Ovary (tissue), 9 donors: Measurements from ENCODE around the gene GRK5. TPM values are rescaled to one million over a fixed set of nuclear protein-coding genes. Genes with fewer than 3 reads are reported as not detected.

Experiments
- DNase-seq, 5 donors: peaks; one replicate each; pipeline ENCODE4 v3.0.0-alpha.2; 2019 to 2020
- H3K27ac ChIP-seq, 2 donors: fragments of 200-600 bp; one replicate each; pipeline versions ENCODE4 v1.5.1 to v1.8.0; 2019 to 2022
- H3K27me3 ChIP-seq: fragments of 200-600 bp; one replicate; pipeline ENCODE4 v1.8.0; 2022
- H3K36me3 ChIP-seq: fragments of 200-600 bp; sonication (generic); one replicate; pipeline ENCODE4 v1.5.1; 2019
- H3K4me1 ChIP-seq: one replicate; pipeline ENCODE4 v1.8.1; 2013; ENCODE audit warnings: mild to moderate bottlenecking, moderate library complexity; ENCODE audit not compliant: insufficient read depth
- H3K4me3 ChIP-seq: fragments of 200-600 bp; sonication (generic); one replicate; pipeline ENCODE4 v1.5.1; 2017
- H3K9me3 ChIP-seq, 2 donors: fragments of 200-600 bp in 1 of 2; sonication (generic) in 1 of 2; one replicate each; pipeline versions ENCODE4 v1.5.1 to v1.8.1; 2013 to 2019; ENCODE audit warnings: mild to moderate bottlenecking in 1 of 2, moderate library complexity in 1 of 2
- EP300 ChIP-seq: sonication (generic); formaldehyde crosslinking; IDR thresholded peaks from one replicate; pipeline ENCODE4 v1.6.1; 2017; ENCODE audit warnings: antibody characterized with exemption
- POLR2A ChIP-seq: fragments of 450-650 bp; IDR thresholded peaks from one replicate; pipeline ENCODE4 v1.6.1; 2017; ENCODE audit warnings: antibody characterized with exemption, mild to moderate bottlenecking, moderate library complexity
- WGBS, 3 donors: extraction: QIAGEN DNeasy Blood & Tissue Kit in 1 of 3; methylation state at CpG; one replicate each; pipeline versions ENCODE4 v1.1.5 to v1.1.7; 2013 to 2017; 5-methylcytosine and 5-hydroxymethylcytosine counted together
- intact Hi-C, 4 donors: fragments of 100-400 bp; cut with DNase I; formaldehyde crosslinking; loops; one replicate each; pipeline versions ENCODE4 v1.11.0 to v1.15.1; 2022 to 2023
- polyA plus RNA-seq, 2 donors: library from polyadenylated mRNA; stranded (reverse); fragments of 200-250 nt in 1 of 2; fragments of 350-450 nt in 1 of 2; fragmentation: Illumina TruSeq in 1 of 2; extraction: RNeasy Lipid Tissue Mini Kit (QIAGEN cat#74804) in 1 of 2; gene quantifications; one replicate each; pipeline ENCODE4 v1.2.3, GENCODE V29; 2013 to 2014
- total RNA-seq, 7 donors: library from RNA; depleted of rRNA in 2 of 7; stranded (reverse); fragments of >200 nt in 2 of 7; fragmentation: NEBNext Ultra II Directional in 3 of 7; extraction: Animal tissue kit (Norgen Biotek cat#: 25700) in 3 of 7; gene quantifications; one replicate each; pipeline versions ENCODE4 v1.1.0 to v1.2.4, GENCODE V29; 2016 to 2023
- TF ChIP-seq, protein P1 (sequence below), 3 donors: fragments of 450-650 bp in 2 of 3; fragments of 200-600 bp in 1 of 3; IDR thresholded peaks; one replicate each; pipeline versions ENCODE4 v1.5.1 to v1.8.0; 2016 to 2022; ENCODE audit warnings: antibody characterized with exemption in 3 of 3, mild to moderate bottlenecking in 1 of 3
- donor health status: DM: no; HTN: no; CAD: no; lungs with moderate emphysema.
- donor health status: DM: no; HTN: no; CAD: no.
- donor health status: Bipolar disorder and iron deficiency.
- donor health status: DM: yes; HTN: yes; CAD: no.
- donor health status: DM: no; HTN: no; CAD: no.
- donor health status: DM: yes; HTN: yes; CAD: no.

GRK5 gene
- total and polyA plus RNA-seq, 9 donors: 10.0 to 115 (median 38.2) TPM

DNA sequence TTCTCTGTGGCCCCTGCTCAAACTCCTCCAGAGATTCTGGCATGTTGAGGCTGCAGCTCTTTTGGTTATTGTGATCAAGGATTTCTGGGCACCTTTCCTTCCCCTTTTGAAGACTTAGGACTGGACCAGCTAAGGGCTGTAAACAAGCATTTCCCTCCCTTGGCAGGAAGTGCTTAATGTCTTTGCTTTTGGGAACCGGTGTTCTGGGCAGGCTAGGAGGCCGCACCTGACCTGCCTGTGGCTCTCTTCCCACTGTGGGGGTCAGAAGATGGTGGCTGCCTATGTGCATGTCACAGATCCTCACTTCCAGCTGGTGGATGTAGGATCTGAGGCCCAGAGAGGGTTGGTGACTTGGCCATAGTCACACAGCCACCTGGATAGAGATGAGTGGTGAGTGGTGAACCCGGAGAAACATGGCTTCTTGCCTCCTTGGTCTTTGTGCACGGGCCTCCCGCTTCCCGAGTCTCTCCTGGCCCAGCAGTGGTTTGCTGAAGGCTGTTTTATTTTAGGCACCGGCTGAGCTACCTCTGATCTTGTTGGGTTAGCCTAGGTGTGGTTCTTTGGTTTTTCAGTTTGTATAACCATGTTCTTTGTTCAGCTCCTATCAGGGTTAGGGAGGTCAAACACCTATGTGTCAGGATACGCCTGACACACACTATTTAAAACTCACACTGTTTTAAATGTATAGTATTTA lies 82.0 kb downstream of the GRK5 start:
- WGBS, 3 donors: 62 to 64% (median 62%) methylated on average over 8 of the region's 8 CpGs
- no peaks in the 10 kb centered on the region for H3K27me3 ChIP-seq
- TF ChIP-seq POLR2A (no peak), EP300 (no peak)
- TF ChIP-seq, protein P1, sequence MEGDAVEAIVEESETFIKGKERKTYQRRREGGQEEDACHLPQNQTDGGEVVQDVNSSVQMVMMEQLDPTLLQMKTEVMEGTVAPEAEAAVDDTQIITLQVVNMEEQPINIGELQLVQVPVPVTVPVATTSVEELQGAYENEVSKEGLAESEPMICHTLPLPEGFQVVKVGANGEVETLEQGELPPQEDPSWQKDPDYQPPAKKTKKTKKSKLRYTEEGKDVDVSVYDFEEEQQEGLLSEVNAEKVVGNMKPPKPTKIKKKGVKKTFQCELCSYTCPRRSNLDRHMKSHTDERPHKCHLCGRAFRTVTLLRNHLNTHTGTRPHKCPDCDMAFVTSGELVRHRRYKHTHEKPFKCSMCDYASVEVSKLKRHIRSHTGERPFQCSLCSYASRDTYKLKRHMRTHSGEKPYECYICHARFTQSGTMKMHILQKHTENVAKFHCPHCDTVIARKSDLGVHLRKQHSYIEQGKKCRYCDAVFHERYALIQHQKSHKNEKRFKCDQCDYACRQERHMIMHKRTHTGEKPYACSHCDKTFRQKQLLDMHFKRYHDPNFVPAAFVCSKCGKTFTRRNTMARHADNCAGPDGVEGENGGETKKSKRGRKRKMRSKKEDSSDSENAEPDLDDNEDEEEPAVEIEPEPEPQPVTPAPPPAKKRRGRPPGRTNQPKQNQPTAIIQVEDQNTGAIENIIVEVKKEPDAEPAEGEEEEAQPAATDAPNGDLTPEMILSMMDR (IDR thresholded peaks at IDR 0.05): no peak
- H3K9me3 ChIP-seq: no peaks in the 10 kb centered on the region
- DNase-seq: peak in 2 of 5 donors; percentile 56 to 69
- peak overlapping the region; percentile 46 to 87 for H3K27ac ChIP-seq
- no peaks in the 10 kb centered on the region for H3K36me3 ChIP-seq
- no peak overlapping the region for H3K4me3 ChIP-seq
- peaks cover 51% of the 10 kb centered on the region for H3K4me1 ChIP-seq
- intact Hi-C loops: loop anchor here in 2 of 4 donors (10.0 kb wide), 2 partner anchors 75 to 125 kb away; no protein-coding TSS in a partner anchor

DNA sequence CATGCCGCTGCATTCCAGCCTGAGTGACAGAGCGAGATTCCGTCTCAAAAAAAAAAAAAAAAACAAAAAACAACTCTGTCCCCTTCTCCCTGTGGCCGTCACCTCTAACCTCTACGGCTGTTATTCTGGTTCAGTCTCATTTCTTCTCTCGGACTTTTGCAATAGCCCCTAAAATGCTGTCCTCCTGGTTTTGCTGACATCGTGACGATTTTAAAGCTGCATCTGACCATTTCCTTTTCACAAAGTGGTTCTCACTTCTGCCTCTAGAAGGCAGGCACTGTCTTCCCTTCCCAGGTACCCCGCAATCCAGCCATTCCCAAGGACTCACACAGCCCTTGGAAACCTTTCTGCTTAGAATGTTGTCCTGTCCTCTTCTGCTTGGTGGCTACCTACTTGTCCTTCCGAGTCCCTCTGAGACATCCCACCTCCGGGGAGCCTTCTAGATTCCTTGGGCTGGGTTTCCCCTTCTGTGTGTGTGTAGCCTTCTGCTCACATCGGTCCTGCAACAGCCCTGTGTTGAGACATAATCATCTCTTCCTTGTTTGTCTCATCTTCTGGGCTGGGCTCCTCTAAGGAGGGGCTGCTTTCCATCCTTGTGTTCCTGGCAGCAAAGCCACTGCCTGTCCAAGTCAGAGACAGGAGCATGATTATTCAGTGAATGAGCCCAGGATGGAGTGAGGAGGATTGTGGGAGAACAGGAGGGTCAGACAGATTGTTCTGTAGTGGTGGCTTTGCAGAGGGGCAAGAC lies 83.1 kb downstream of the GRK5 start:
- Histone ChIP-seq H3K27me3 (no peaks in the 10 kb centered on the region), H3K9me3 (no peaks in the 10 kb centered on the region), H3K27ac (peak overlapping the region in 1 of 2 donors; percentile 87), H3K4me3 (no peak overlapping the region), H3K36me3 (no peaks in the 10 kb centered on the region), H3K4me1 (peaks cover 43% of the 10 kb centered on the region)
- no peak for DNase-seq
- 54 to 63% (median 58%) methylated on average over 12 of the region's 12 CpGs for WGBS, 3 donors
- TF ChIP-seq POLR2A (no peak), EP300 (no peak)
- TF ChIP-seq, protein P1 (IDR thresholded peaks at IDR 0.05): no peak
- intact Hi-C loops: no loop called here

DNA sequence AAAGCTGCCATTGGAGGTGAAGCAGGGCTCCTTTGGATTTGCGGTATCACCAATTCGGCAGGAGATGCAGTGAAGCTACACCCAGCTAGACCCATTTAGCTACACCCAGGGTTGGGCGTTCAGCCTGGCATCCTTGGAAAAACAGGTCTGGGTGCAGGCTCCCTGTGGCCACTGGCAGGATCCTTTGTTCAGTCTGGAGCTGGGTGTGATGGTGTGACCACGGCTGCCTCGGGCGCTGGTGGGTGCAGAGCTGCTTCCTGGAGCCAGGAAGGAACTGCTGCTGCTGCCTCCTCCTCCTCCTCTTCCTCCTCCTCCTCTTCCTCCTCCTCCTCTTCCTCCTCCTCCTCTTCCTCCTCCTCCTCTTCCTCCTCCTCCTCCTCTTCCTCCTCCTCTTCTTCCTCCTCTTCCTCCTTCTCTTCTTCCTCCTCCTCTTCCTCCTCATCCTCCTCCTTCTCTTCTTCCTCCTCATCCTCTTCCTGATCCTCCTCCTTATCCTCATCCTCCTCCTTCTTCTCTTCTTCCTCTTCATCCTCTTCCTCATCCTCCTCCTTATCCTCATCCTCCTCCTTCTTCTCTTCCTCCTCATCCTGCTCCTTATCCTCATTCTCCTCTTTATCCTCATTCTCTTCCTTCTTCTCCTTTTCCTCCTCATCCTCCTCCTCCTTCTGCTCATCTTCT lies 84.0 kb downstream of the GRK5 start:
- TF ChIP-seq POLR2A (no peak), EP300 (no peak)
- TF ChIP-seq, protein P1 (IDR thresholded peaks at IDR 0.05): no peak
- Histone ChIP-seq H3K4me3 (no peak overlapping the region), H3K9me3 (no peaks in the 10 kb centered on the region), H3K36me3 (no peaks in the 10 kb centered on the region), H3K4me1 (peaks cover 38% of the 10 kb centered on the region), H3K27ac (peak overlapping the region in 1 of 2 donors; percentile 87), H3K27me3 (no peaks in the 10 kb centered on the region)
- no peak for DNase-seq
- intact Hi-C loops: no loop called here
- 76 to 78% (median 77%) methylated on average over 6 of the region's 6 CpGs for WGBS, 3 donors

DNA sequence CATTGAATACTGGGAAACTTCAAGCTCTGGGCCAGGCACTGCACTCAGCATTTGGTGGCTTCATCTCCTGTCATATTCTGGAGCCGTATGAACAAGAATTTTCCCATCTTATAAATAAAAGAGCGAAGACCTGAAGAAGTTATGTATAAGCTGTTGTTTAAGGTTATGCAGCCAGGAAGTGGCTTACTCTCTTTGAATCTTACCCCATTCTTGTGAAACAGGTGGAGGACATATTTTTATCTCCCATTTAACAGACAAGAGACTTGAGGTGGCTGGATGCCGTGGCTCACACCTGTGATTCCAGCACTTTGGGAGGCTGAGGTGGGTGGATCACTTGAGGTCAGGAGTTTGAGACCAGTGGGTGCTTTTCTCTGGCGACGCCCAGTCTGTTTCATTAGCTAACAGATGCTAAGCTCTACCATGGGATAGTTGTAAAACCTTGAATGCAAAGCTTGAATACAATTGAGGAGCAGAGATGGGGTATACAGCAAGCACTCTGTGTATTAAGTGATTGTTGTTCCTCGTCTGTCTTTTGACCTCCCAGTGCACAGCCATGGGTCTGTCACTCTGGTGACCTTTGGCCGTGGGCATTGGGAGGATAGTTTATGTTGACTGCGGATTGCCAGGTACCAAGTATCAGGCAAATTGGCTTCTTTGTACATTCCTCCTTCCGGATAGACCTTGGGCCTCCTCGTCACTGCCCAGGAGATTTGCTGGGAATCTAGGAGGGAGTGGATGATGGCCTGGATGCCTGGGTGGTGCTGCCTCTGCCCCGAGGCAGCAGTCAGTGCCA lies 85.8 kb downstream of the GRK5 start:
- H3K9me3 ChIP-seq: no peaks in the 10 kb centered on the region
- no peak for DNase-seq
- TF ChIP-seq EP300 (no peak), POLR2A (no peak)
- TF ChIP-seq, protein P1 (IDR thresholded peaks at IDR 0.05): no peak
- no peaks in the 10 kb centered on the region for H3K27me3 ChIP-seq
- intact Hi-C loops: no loop called here
- no peak overlapping the region for H3K27ac ChIP-seq
- 85 to 86% (median 86%) methylated on average over 11 of the region's 11 CpGs for WGBS, 3 donors
- H3K4me1 ChIP-seq: peaks cover 28% of the 10 kb centered on the region
- H3K4me3 ChIP-seq: no peak overlapping the region
- no peaks in the 10 kb centered on the region for H3K36me3 ChIP-seq
